Subcutaneous abdominal adipose tissue (tissue), 5 donors: Measurements from ENCODE around the gene CATSPERD.
"Not testable (repeated sequence)": the region's sequence is repeated elsewhere in the genome, so short reads cannot be mapped to it uniquely, and the experiment has no call there.

ENCODE experiments used
- H3K27ac ChIP-seq: one replicate; pipeline ENCODE4 v1.7.0; 2013; ENCODE audit warnings: low read depth, mild to moderate bottlenecking, inconsistent platforms, low read length, moderate library complexity
- H3K27me3 ChIP-seq, 5 donors: one replicate each; pipeline ENCODE4 v1.7.0; 2013; ENCODE audit warnings: low read length in 5 of 5, inconsistent platforms in 1 of 5; ENCODE audit not compliant: control insufficient read depth in 5 of 5, insufficient read depth in 4 of 5
- H3K36me3 ChIP-seq, 5 donors: one replicate each; pipeline ENCODE4 v1.7.0; 2013; ENCODE audit warnings: low read length in 5 of 5; ENCODE audit not compliant: control insufficient read depth in 5 of 5, insufficient read depth in 5 of 5
- H3K4me1 ChIP-seq, 5 donors: one replicate each; pipeline ENCODE4 v1.7.0; 2013; ENCODE audit warnings: low read length in 5 of 5, mild to moderate bottlenecking in 3 of 5, moderate library complexity in 1 of 5; ENCODE audit not compliant: control insufficient read depth in 5 of 5, insufficient read depth in 5 of 5
- H3K4me3 ChIP-seq, 5 donors: one replicate each; pipeline ENCODE4 v1.7.0; 2013; ENCODE audit warnings: low read length in 5 of 5, low read depth in 1 of 5
- H3K9ac ChIP-seq, 5 donors: one replicate each; pipeline ENCODE4 v1.7.0; 2013; ENCODE audit warnings: low read length in 5 of 5, mild to moderate bottlenecking in 4 of 5, moderate library complexity in 3 of 5
- H3K9me3 ChIP-seq, 5 donors: one replicate each; pipeline ENCODE4 v1.7.0; 2013; ENCODE audit warnings: low read length in 5 of 5; ENCODE audit not compliant: control insufficient read depth in 5 of 5
- donor health status: healthy.
- donor health status: healthy.
- donor health status: healthy.
- donor health status: healthy.
- donor health status: healthy.

CATSPERD gene

GRCh38 chr19:5686326-5686646 is 34.2 kb upstream of the CATSPERD start:
- Histone ChIP-seq H3K9me3 (no peaks in the 10 kb centered on the region), H3K27ac (no peak overlapping the region), H3K4me3 (peak overlapping the region; percentile 62 to 73 (median 64)), H3K27me3 (no peaks in the 10 kb centered on the region), H3K36me3 (no peaks in the 10 kb centered on the region), H3K9ac (peak overlapping the region in 3 of 5 donors; percentile 22 to 59 (median 52)), H3K4me1 (peaks cover 0 to 35% (median 27%) of the 10 kb centered on the region in 5 donors)

- H3K9me3 ChIP-seq = no peaks in the 10 kb centered on the region
- H3K36me3 ChIP-seq = peaks cover 0 to 3% (median under 1%) of the 10 kb centered on the region in 5 donors
- no peaks in the 10 kb centered on the region for H3K27me3 ChIP-seq
- H3K9ac ChIP-seq = peak overlapping the region in 4 of 5 donors; percentile 22 to 59 (median 55)
- peak overlapping the region; percentile 62 to 73 (median 64) for H3K4me3 ChIP-seq
- H3K27ac ChIP-seq = no peak overlapping the region
- H3K4me1 ChIP-seq = peaks cover 0 to 38% (median 29%) of the 10 kb centered on the region in 5 donors
Measured at GRCh38 chr19:5686647-5687359, 33.6 kb upstream of the CATSPERD start.

GRCh38 chr19:5687360-5688198 is 32.9 kb upstream of the CATSPERD start:
- H3K27me3 ChIP-seq = no peaks in the 10 kb centered on the region
- H3K4me1 ChIP-seq = peaks cover 0 to 43% (median 37%) of the 10 kb centered on the region in 5 donors
- H3K36me3 ChIP-seq = peaks cover 0 to 10% (median 8%) of the 10 kb centered on the region in 5 donors
- H3K9me3 ChIP-seq = no peaks in the 10 kb centered on the region
- no peak overlapping the region for H3K27ac ChIP-seq
- peak overlapping the region in 1 of 5 donors; percentile 47 for H3K9ac ChIP-seq
- peak overlapping the region in 4 of 5 donors; percentile 36 to 73 (median 58) for H3K4me3 ChIP-seq

GRCh38 chr19:5688262-5688881 is 32.1 kb upstream of the CATSPERD start:
- Histone ChIP-seq H3K4me1 (peaks cover 0 to 43% (median 39%) of the 10 kb centered on the region in 5 donors), H3K36me3 (peaks cover 0 to 18% (median 16%) of the 10 kb centered on the region in 5 donors)
- not testable (repeated sequence) for H3K27me3 ChIP-seq, H3K4me3 ChIP-seq, H3K9me3 ChIP-seq, H3K9ac ChIP-seq, H3K27ac ChIP-seq

- peak within 1 kb of the TSS; percentile 26 to 90 (median 86) for H3K9ac ChIP-seq
- peak within 1 kb of the TSS; percentile 80 to 94 (median 86) for H3K4me3 ChIP-seq
- no peaks in the 10 kb centered on the region for H3K27me3 ChIP-seq
- peaks cover 0 to 43% (median 39%) of the 10 kb centered on the region in 5 donors for H3K4me1 ChIP-seq
- H3K9me3 ChIP-seq = no peaks in the 10 kb centered on the region
- H3K27ac ChIP-seq = peak within 1 kb of the TSS; percentile 86
- H3K36me3 ChIP-seq = peaks cover 0 to 38% (median 36%) of the 10 kb centered on the region in 5 donors
Measured at GRCh38 chr19:5690125-5690954, 30.1 kb upstream of the CATSPERD start, which contains the start of gene RPL36. TSS of gene RPL36 (plus strand) at chr19:5690295. CDS start at chr19:5690508, 213 bp downstream.

- Histone ChIP-seq H3K27me3 (no peaks in the 10 kb centered on the region), H3K9me3 (no peaks in the 10 kb centered on the region), H3K4me1 (peaks cover 0 to 41% (median 36%) of the 10 kb centered on the region in 5 donors), H3K27ac (peak overlapping the region; percentile 86), H3K36me3 (peaks cover 0 to 47% (median 44%) of the 10 kb centered on the region in 5 donors), H3K4me3 (peak overlapping the region; percentile 80 to 94 (median 86)), H3K9ac (peak overlapping the region; percentile 26 to 90 (median 86))
Measured at GRCh38 chr19:5690955-5691821, 29.2 kb upstream of the CATSPERD start.

- Histone ChIP-seq H3K4me1 (peaks cover 0 to 33% (median 28%) of the 10 kb centered on the region in 5 donors), H3K9me3 (no peaks in the 10 kb centered on the region), H3K27ac (peak overlapping the region; percentile 46), H3K27me3 (no peaks in the 10 kb centered on the region), H3K9ac (peak overlapping the region in 1 of 5 donors; percentile 81), H3K36me3 (peaks cover 0 to 55% (median 53%) of the 10 kb centered on the region in 5 donors), H3K4me3 (peak overlapping the region in 2 of 5 donors; percentile 83 to 88)
Measured at GRCh38 chr19:5691822-5692722, 28.4 kb upstream of the CATSPERD start.

- H3K4me1 ChIP-seq = peaks cover 0 to 28% (median 23%) of the 10 kb centered on the region in 5 donors
- peak overlapping the region in 1 of 5 donors; percentile 81 for H3K9ac ChIP-seq
Measured at GRCh38 chr19:5692723-5693194, 27.7 kb upstream of the CATSPERD start.

More at GRCh38 chr19:5692723-5693194, 27.7 kb upstream of the CATSPERD start:
- Histone ChIP-seq H3K27me3 (no peaks in the 10 kb centered on the region), H3K27ac (peak overlapping the region; percentile 46), H3K9me3 (no peaks in the 10 kb centered on the region), H3K36me3 (peaks cover 0 to 61% (median 56%) of the 10 kb centered on the region in 5 donors), H3K4me3 (no peak overlapping the region)
